SK-N-SH (cell line): ENCODE data around the gene LILRB3. TPM values are rescaled to one million over a fixed set of nuclear protein-coding genes. Genes with fewer than 3 reads are reported as not detected.

Experiments used
- CTCF ChIA-PET: fragments of 300-600, 350-600 bp; formaldehyde crosslinking; extraction: SDS; loops from one replicate; lab custom pipeline; 2021; lab: Yijun Ruan, JAX
- POLR2A ChIA-PET: fragments of 350-600 bp; sonication (Branson Sonifier 250); formaldehyde crosslinking; extraction: SDS; loops from one replicate; lab custom pipeline; 2020; ENCODE audit warnings: antibody characterized with exemption, inconsistent platforms; lab: Yijun Ruan, JAX
- DNase-seq: peaks from one replicate; pipeline ENCODE4 v3.0.0; 2012
- H2AFZ ChIP-seq: fragments of 200-600 bp; sonication (generic); 2 replicates; pipeline ENCODE4 v1.8.1; 2016; ENCODE audit warnings: antibody characterized with exemption, mild to moderate bottlenecking, low read depth
- H3F3A ChIP-seq: fragments of 200-600 bp; sonication (generic); replicated peaks from 2 replicates; pipeline ENCODE3; 2016; ENCODE audit warnings: antibody characterized with exemption, mild to moderate bottlenecking; ENCODE audit not compliant: insufficient read depth
- H3K27ac ChIP-seq, 2 experiments: fragments of 200-500 bp in 1 of 2; fragments of 200-600 bp in 1 of 2; sonication (Bioruptor generic) in 1 of 2; sonication (generic), shearing (Covaris generic) in 1 of 2; 2 replicates each; pipeline versions ENCODE4 v1.5.1 to v1.6.1; 2014 to 2016; ENCODE audit warnings: low read depth in 2 of 2, inconsistent platforms in 1 of 2, low read length in 1 of 2, mild to moderate bottlenecking in 1 of 2, mixed read lengths in 1 of 2
- H3K27me3 ChIP-seq: fragments of 200-600 bp; sonication (generic), shearing (Covaris generic); 2 replicates; pipeline ENCODE4 v1.6.1; 2016; ENCODE audit warnings: mixed run types; ENCODE audit not compliant: insufficient read depth
- H3K36me3 ChIP-seq, 2 experiments: fragments of 200-500 bp in 1 of 2; fragments of 200-600 bp in 1 of 2; sonication (Bioruptor generic) in 1 of 2; sonication (generic) in 1 of 2; replicated peaks in 1 of 2; 2 replicates each; pipeline versions ENCODE3 to v1.5.1; 2014 to 2016; ENCODE audit warnings: low read length in 1 of 2, mild to moderate bottlenecking in 1 of 2; ENCODE audit not compliant: insufficient read depth in 2 of 2, control insufficient read depth in 1 of 2
- H3K4me1 ChIP-seq, 2 experiments: fragments of 200-500 bp in 1 of 2; fragments of 200-600 bp in 1 of 2; sonication (Bioruptor generic) in 1 of 2; sonication (generic), shearing (Covaris generic) in 1 of 2; 2 replicates each; pipeline versions ENCODE4 v1.5.1 to v1.6.1; 2014 to 2016; ENCODE audit warnings: low read depth in 1 of 2, low read length in 1 of 2, mixed run types in 1 of 2; ENCODE audit not compliant: insufficient read depth in 2 of 2, control insufficient read depth in 1 of 2
- H3K4me2 ChIP-seq: fragments of 200-600 bp; sonication (generic), shearing (Covaris generic); 2 replicates; pipeline ENCODE4 v1.6.1; 2017; ENCODE audit warnings: mixed run types
- H3K4me3 ChIP-seq, 2 experiments: fragments of 200-500 bp in 1 of 2; fragments of 200-600 bp in 1 of 2; sonication (Bioruptor generic) in 1 of 2; sonication (generic), shearing (Covaris generic) in 1 of 2; 2 replicates each; pipeline versions ENCODE4 v1.5.1 to v1.8.1; 2014 to 2016; ENCODE audit warnings: low read depth in 2 of 2, inconsistent platforms in 1 of 2, low read length in 1 of 2, mild to moderate bottlenecking in 1 of 2, mixed read lengths in 1 of 2, moderate library complexity in 1 of 2
- H3K79me2 ChIP-seq: fragments of 200-600 bp; sonication (generic); 2 replicates; pipeline ENCODE4 v1.8.1; 2017; ENCODE audit warnings: mild to moderate bottlenecking; ENCODE audit not compliant: insufficient read depth
- H3K9ac ChIP-seq: fragments of 200-600 bp; sonication (generic); 2 replicates; pipeline ENCODE4 v1.6.1; 2017; ENCODE audit warnings: mixed run types
- H3K9me2 ChIP-seq: fragments of 200-600 bp; sonication (generic); 2 replicates; pipeline ENCODE4 v1.6.1; 2017; ENCODE audit warnings: mixed run types
- H3K9me3 ChIP-seq: fragments of 200-600 bp; sonication (generic); 2 replicates; pipeline ENCODE4 v1.6.1; 2017; ENCODE audit warnings: mixed run types, mild to moderate bottlenecking, moderate library complexity
- H4K20me1 ChIP-seq: fragments of 200-600 bp; sonication (generic); 2 replicates; pipeline ENCODE4 v1.6.1; 2017; ENCODE audit warnings: mild to moderate bottlenecking, mixed run types; ENCODE audit not compliant: insufficient read depth
- CHD2 ChIP-seq: fragments of 150-350 bp; IDR thresholded peaks from 2 replicates; pipeline ENCODE4 v1.6.1; 2018; ENCODE audit warnings: low read length; ENCODE audit not compliant: partially characterized antibody
- ELF1 ChIP-seq: IDR thresholded peaks from 2 replicates; pipeline ENCODE4 v1.4.0; 2012
- EP300 ChIP-seq, 2 experiments: IDR thresholded peaks; 2 replicates each; pipeline versions ENCODE4 v1.4.0 to v1.6.1; 2012; ENCODE audit warnings: borderline replicate concordance in 1 of 2, low read depth in 1 of 2, low read length in 1 of 2
- FOXJ3 ChIP-seq: sonication (generic); formaldehyde crosslinking; IDR thresholded peaks from 2 replicates; pipeline ENCODE4 v1.5.1; 2020; ENCODE audit warnings: mild to moderate bottlenecking, missing genetic modification reagents
- FOXM1 ChIP-seq: IDR thresholded peaks from 2 replicates; pipeline ENCODE4 v1.4.0; 2012; ENCODE audit warnings: low read depth, mild to moderate bottlenecking
- MEF2A ChIP-seq: IDR thresholded peaks from 2 replicates; pipeline ENCODE4 v1.4.0; 2012; ENCODE audit warnings: low read depth, borderline replicate concordance
- MXI1 ChIP-seq: IDR thresholded peaks from 2 replicates; pipeline ENCODE4 v1.6.1; 2012; ENCODE audit warnings: mild to moderate bottlenecking, low read depth, low read length, improper control_type of control experiment
- POLR2AphosphoS5 ChIP-seq: IDR thresholded peaks from 2 replicates; pipeline ENCODE4 v1.6.1; 2012; ENCODE audit warnings: low read depth, low read length
- REST ChIP-seq: IDR thresholded peaks from 2 replicates; pipeline ENCODE4 v1.6.1; 2012; ENCODE audit warnings: mild to moderate bottlenecking, low read depth, low read length, moderate library complexity
- RFX5 ChIP-seq: IDR thresholded peaks from 2 replicates; pipeline ENCODE4 v1.6.1; 2012; ENCODE audit warnings: mild to moderate bottlenecking, improper control_type of control experiment, low read length
- RXRA ChIP-seq: IDR thresholded peaks from 2 replicates; pipeline ENCODE4 v1.4.0; 2012; ENCODE audit warnings: low read depth, mild to moderate bottlenecking, borderline replicate concordance
- SIN3A ChIP-seq: IDR thresholded peaks from 2 replicates; pipeline ENCODE4 v1.6.1; 2012; ENCODE audit warnings: low read depth, mild to moderate bottlenecking, low read length, moderate library complexity, borderline replicate concordance
- TAF1 ChIP-seq: IDR thresholded peaks from 2 replicates; pipeline ENCODE4 v1.6.1; 2012; ENCODE audit warnings: low read depth, mild to moderate bottlenecking, low read length, moderate library complexity, borderline replicate concordance
- ZBTB33 ChIP-seq: IDR thresholded peaks from 2 replicates; pipeline ENCODE4 v1.4.0; 2012; ENCODE audit warnings: low read depth, borderline replicate concordance
- WGBS: methylation state at CpG from one replicate; pipeline ENCODE4 v1.1.6; 2017; ENCODE audit warnings: low lambda C conversion rate; 5-methylcytosine and 5-hydroxymethylcytosine counted together
- polyA plus RNA-seq, 3 experiments: library from polyadenylated mRNA; depleted of rRNA; stranded (reverse); fragments of >200 nt; gene quantifications; 2 replicates each; pipeline ENCODE4 v1.2.3, GENCODE V29; 2012

Gene LILRB3
- polyA plus RNA-seq, 1 of the 3 experiments (the other 2 are of a cell fraction), result not detected

- H3K4me3 ChIP-seq, result no peak overlapping the region
- no peak overlapping the region for H3K4me2 ChIP-seq
- peaks cover 4% of the 10 kb centered on the region for H3F3A ChIP-seq
- H3K36me3 ChIP-seq, result no peaks in the 10 kb centered on the region
- TF ChIP-seq SIN3A (no peak), MEF2A (no peak), CHD2 (no peak), EP300 (IDR thresholded peaks at IDR 0.05; ENCODE audit: borderline replicate concordance in 1 of 2, low read depth in 1 of 2, low read length in 1 of 2) (no peak), TAF1 (no peak), POLR2AphosphoS5 (no peak), RFX5 (no peak), MXI1 (no peak), FOXJ3 (CRISPR knock-in tag) (no peak), RXRA (no peak), ELF1 (no peak), FOXM1 (no peak), ZBTB33 (no peak), REST (no peak)
- ChIA-PET CTCF (interaction anchor here (0.9 to 1.2 kb wide), 2 partner anchors 13 to 21 kb away, joined by 3 to 4 read pairs; no protein-coding TSS in a partner anchor), POLR2A (no interaction called here)
- H3K9ac ChIP-seq, result no peak overlapping the region
- WGBS, result 13% methylated on average over 14 of the region's 23 CpGs
- no peaks in the 10 kb centered on the region for H3K79me2 ChIP-seq
- no peak overlapping the region for H2AFZ ChIP-seq
- DNase-seq, result no peak
- no peaks in the 10 kb centered on the region for H3K4me1 ChIP-seq
- H3K9me3 ChIP-seq, result no peaks in the 10 kb centered on the region
- H3K9me2 ChIP-seq, result no peaks in the 10 kb centered on the region
- H3K27me3 ChIP-seq, result peaks cover 80% of the 10 kb centered on the region
- no peaks in the 10 kb centered on the region for H4K20me1 ChIP-seq
- H3K27ac ChIP-seq, result no peak overlapping the region
These were observed 30.8 kb upstream of the LILRB3 start for GRCh38 chr19:54253331-54254194.
